ENCODE results near the gene VPS51.

DNA sequence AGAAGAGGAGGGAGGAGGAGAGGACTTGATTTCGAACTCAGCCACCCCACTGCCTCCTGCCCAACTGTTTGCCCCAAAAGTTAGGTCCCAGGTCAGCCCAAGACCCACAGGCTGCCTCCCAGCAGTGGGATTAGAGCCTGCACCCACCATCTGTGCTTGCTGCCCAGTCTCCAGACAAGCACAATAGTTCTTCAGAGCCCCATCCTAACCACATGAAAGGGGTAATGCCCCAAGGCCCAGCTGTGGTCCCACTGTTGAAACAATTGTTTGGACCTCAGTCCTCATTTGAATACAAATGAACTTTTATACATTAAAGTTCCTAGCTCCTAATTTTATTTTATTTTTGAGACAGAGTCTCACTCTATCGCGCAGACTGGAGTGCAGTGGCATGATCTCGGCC lies 5.4 kb upstream of the VPS51 start:
- no peak for TF ChIP-seq RAD51 (IDR thresholded peaks at IDR 0.05; ENCODE audit: borderline replicate concordance)
- no peak for TF ChIP-seq POLR2AphosphoS5 (IDR thresholded peaks at IDR 0.05; ENCODE audit: low read depth, low read length)
- TF ChIP-seq MXI1 (IDR thresholded peaks at IDR 0.05; ENCODE audit: borderline replicate concordance, low read depth, low read length): no peak
- TF ChIP-seq, protein P1, sequence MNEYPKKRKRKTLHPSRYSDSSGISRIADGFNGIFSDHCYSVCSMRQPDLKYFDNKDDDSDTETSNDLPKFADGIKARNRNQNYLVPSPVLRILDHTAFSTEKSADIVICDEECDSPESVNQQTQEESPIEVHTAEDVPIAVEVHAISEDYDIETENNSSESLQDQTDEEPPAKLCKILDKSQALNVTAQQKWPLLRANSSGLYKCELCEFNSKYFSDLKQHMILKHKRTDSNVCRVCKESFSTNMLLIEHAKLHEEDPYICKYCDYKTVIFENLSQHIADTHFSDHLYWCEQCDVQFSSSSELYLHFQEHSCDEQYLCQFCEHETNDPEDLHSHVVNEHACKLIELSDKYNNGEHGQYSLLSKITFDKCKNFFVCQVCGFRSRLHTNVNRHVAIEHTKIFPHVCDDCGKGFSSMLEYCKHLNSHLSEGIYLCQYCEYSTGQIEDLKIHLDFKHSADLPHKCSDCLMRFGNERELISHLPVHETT (CRISPR knock-in tag; conservative IDR thresholded peaks at IDR 0.05): no peak
